SK-N-SH (cell line): ENCODE measurements around the gene PNPLA2. TPM values are rescaled to one million over a fixed set of nuclear protein-coding genes. Genes with fewer than 3 reads are reported as not detected.

Source experiments
- CTCF ChIA-PET: fragments of 300-600, 350-600 bp; formaldehyde crosslinking; extraction: SDS; loops from one replicate; lab custom pipeline; 2021; lab: Yijun Ruan, JAX
- POLR2A ChIA-PET: fragments of 350-600 bp; sonication (Branson Sonifier 250); formaldehyde crosslinking; extraction: SDS; loops from one replicate; lab custom pipeline; 2020; ENCODE audit warnings: antibody characterized with exemption, inconsistent platforms; lab: Yijun Ruan, JAX
- DNase-seq: peaks from one replicate; pipeline ENCODE4 v3.0.0; 2012
- H2AFZ ChIP-seq: fragments of 200-600 bp; sonication (generic); 2 replicates; pipeline ENCODE4 v1.8.1; 2016; ENCODE audit warnings: antibody characterized with exemption, mild to moderate bottlenecking, low read depth
- H3F3A ChIP-seq: fragments of 200-600 bp; sonication (generic); replicated peaks from 2 replicates; pipeline ENCODE3; 2016; ENCODE audit warnings: antibody characterized with exemption, mild to moderate bottlenecking; ENCODE audit not compliant: insufficient read depth
- H3K27ac ChIP-seq, 2 experiments: fragments of 200-500 bp in 1 of 2; fragments of 200-600 bp in 1 of 2; sonication (Bioruptor generic) in 1 of 2; sonication (generic), shearing (Covaris generic) in 1 of 2; 2 replicates each; pipeline versions ENCODE4 v1.5.1 to v1.6.1; 2014 to 2016; ENCODE audit warnings: low read depth in 2 of 2, inconsistent platforms in 1 of 2, low read length in 1 of 2, mild to moderate bottlenecking in 1 of 2, mixed read lengths in 1 of 2
- H3K27me3 ChIP-seq: fragments of 200-600 bp; sonication (generic), shearing (Covaris generic); 2 replicates; pipeline ENCODE4 v1.6.1; 2016; ENCODE audit warnings: mixed run types; ENCODE audit not compliant: insufficient read depth
- H3K36me3 ChIP-seq, 2 experiments: fragments of 200-500 bp in 1 of 2; fragments of 200-600 bp in 1 of 2; sonication (Bioruptor generic) in 1 of 2; sonication (generic) in 1 of 2; replicated peaks in 1 of 2; 2 replicates each; pipeline versions ENCODE3 to v1.5.1; 2014 to 2016; ENCODE audit warnings: low read length in 1 of 2, mild to moderate bottlenecking in 1 of 2; ENCODE audit not compliant: insufficient read depth in 2 of 2, control insufficient read depth in 1 of 2
- H3K4me1 ChIP-seq, 2 experiments: fragments of 200-500 bp in 1 of 2; fragments of 200-600 bp in 1 of 2; sonication (Bioruptor generic) in 1 of 2; sonication (generic), shearing (Covaris generic) in 1 of 2; 2 replicates each; pipeline versions ENCODE4 v1.5.1 to v1.6.1; 2014 to 2016; ENCODE audit warnings: low read depth in 1 of 2, low read length in 1 of 2, mixed run types in 1 of 2; ENCODE audit not compliant: insufficient read depth in 2 of 2, control insufficient read depth in 1 of 2
- H3K4me2 ChIP-seq: fragments of 200-600 bp; sonication (generic), shearing (Covaris generic); 2 replicates; pipeline ENCODE4 v1.6.1; 2017; ENCODE audit warnings: mixed run types
- H3K4me3 ChIP-seq, 2 experiments: fragments of 200-500 bp in 1 of 2; fragments of 200-600 bp in 1 of 2; sonication (Bioruptor generic) in 1 of 2; sonication (generic), shearing (Covaris generic) in 1 of 2; 2 replicates each; pipeline versions ENCODE4 v1.5.1 to v1.8.1; 2014 to 2016; ENCODE audit warnings: low read depth in 2 of 2, inconsistent platforms in 1 of 2, low read length in 1 of 2, mild to moderate bottlenecking in 1 of 2, mixed read lengths in 1 of 2, moderate library complexity in 1 of 2
- H3K79me2 ChIP-seq: fragments of 200-600 bp; sonication (generic); 2 replicates; pipeline ENCODE4 v1.8.1; 2017; ENCODE audit warnings: mild to moderate bottlenecking; ENCODE audit not compliant: insufficient read depth
- H3K9ac ChIP-seq: fragments of 200-600 bp; sonication (generic); 2 replicates; pipeline ENCODE4 v1.6.1; 2017; ENCODE audit warnings: mixed run types
- H3K9me2 ChIP-seq: fragments of 200-600 bp; sonication (generic); 2 replicates; pipeline ENCODE4 v1.6.1; 2017; ENCODE audit warnings: mixed run types
- H3K9me3 ChIP-seq: fragments of 200-600 bp; sonication (generic); 2 replicates; pipeline ENCODE4 v1.6.1; 2017; ENCODE audit warnings: mixed run types, mild to moderate bottlenecking, moderate library complexity
- H4K20me1 ChIP-seq: fragments of 200-600 bp; sonication (generic); 2 replicates; pipeline ENCODE4 v1.6.1; 2017; ENCODE audit warnings: mild to moderate bottlenecking, mixed run types; ENCODE audit not compliant: insufficient read depth
- CHD2 ChIP-seq: fragments of 150-350 bp; IDR thresholded peaks from 2 replicates; pipeline ENCODE4 v1.6.1; 2018; ENCODE audit warnings: low read length; ENCODE audit not compliant: partially characterized antibody
- FOXJ3 ChIP-seq: sonication (generic); formaldehyde crosslinking; IDR thresholded peaks from 2 replicates; pipeline ENCODE4 v1.5.1; 2020; ENCODE audit warnings: mild to moderate bottlenecking, missing genetic modification reagents
- GABPA ChIP-seq: IDR thresholded peaks from 2 replicates; pipeline ENCODE4 v1.4.0; 2012; ENCODE audit warnings: low read depth, mild to moderate bottlenecking
- GATA2 ChIP-seq: sonication (generic); formaldehyde crosslinking; IDR thresholded peaks from 2 replicates; pipeline ENCODE4 v1.5.0; 2020; ENCODE audit warnings: mild to moderate bottlenecking, missing genetic modification reagents
- MXI1 ChIP-seq: IDR thresholded peaks from 2 replicates; pipeline ENCODE4 v1.6.1; 2012; ENCODE audit warnings: mild to moderate bottlenecking, low read depth, low read length, improper control_type of control experiment
- NFIC ChIP-seq: IDR thresholded peaks from 2 replicates; pipeline ENCODE4 v1.4.0; 2012; ENCODE audit warnings: borderline replicate concordance
- NRF1 ChIP-seq: IDR thresholded peaks from 2 replicates; pipeline ENCODE4 v1.6.1; 2012; ENCODE audit warnings: low read depth, mild to moderate bottlenecking, low read length
- POLR2AphosphoS5 ChIP-seq: IDR thresholded peaks from 2 replicates; pipeline ENCODE4 v1.6.1; 2012; ENCODE audit warnings: low read depth, low read length
- RFX5 ChIP-seq: IDR thresholded peaks from 2 replicates; pipeline ENCODE4 v1.6.1; 2012; ENCODE audit warnings: mild to moderate bottlenecking, improper control_type of control experiment, low read length
- RXRA ChIP-seq: IDR thresholded peaks from 2 replicates; pipeline ENCODE4 v1.4.0; 2012; ENCODE audit warnings: low read depth, mild to moderate bottlenecking, borderline replicate concordance
- SMC3 ChIP-seq: IDR thresholded peaks from 2 replicates; pipeline ENCODE4 v1.6.1; 2012; ENCODE audit warnings: low read depth, low read length, improper control_type of control experiment
- TCF12 ChIP-seq: IDR thresholded peaks from 2 replicates; pipeline ENCODE4 v1.4.0; 2012
- TEAD4 ChIP-seq: IDR thresholded peaks from 2 replicates; pipeline ENCODE4 v1.4.0; 2012; ENCODE audit warnings: mild to moderate bottlenecking, borderline replicate concordance; ENCODE audit not compliant: insufficient read depth
- WGBS: methylation state at CpG from one replicate; pipeline ENCODE4 v1.1.6; 2017; ENCODE audit warnings: low lambda C conversion rate; 5-methylcytosine and 5-hydroxymethylcytosine counted together
- polyA plus RNA-seq, 3 experiments: library from polyadenylated mRNA; depleted of rRNA; stranded (reverse); fragments of >200 nt; gene quantifications; 2 replicates each; pipeline ENCODE4 v1.2.3, GENCODE V29; 2012
- TF ChIP-seq, protein P1 (sequence below): IDR thresholded peaks from 2 replicates; pipeline ENCODE4 v1.4.0; 2012; ENCODE audit warnings: low read depth
- TF ChIP-seq, protein P2 (sequence below): IDR thresholded peaks from 2 replicates; pipeline ENCODE4 v1.4.0; 2012; ENCODE audit warnings: low read depth, borderline replicate concordance

PNPLA2 gene
- polyA plus RNA-seq, 1 of the 3 experiments (the other 2 are of a cell fraction), result 60.3 TPM

DNA sequence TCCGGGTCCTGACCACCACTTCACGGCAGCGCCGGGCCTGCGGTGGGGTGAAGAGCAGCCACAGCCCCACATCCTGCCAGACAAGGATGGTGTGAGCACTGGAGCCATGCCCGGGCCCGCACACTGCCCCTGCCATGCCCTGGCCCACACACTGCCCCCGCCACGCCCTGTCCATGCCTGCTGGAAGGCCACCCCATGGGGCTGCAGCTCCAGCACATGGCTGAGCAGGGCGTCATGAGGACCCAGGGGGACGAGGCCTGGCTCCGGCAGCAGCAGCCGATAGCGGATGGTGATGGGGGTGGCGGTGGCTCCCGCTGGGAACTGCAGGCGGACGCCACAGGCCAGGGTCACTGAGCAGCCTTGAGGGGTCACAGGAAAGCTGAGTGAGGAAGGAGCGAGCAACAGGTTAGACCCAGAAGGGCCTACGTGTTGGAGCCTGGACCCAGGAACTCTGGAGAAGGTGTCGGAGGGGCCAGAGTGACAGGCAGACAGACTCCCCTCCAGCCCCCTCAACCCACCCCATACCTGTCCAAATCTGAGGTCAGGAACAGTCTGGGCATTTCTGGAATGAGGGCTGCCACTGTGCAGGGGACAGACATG, 16.6 kb upstream of the PNPLA2 start:
- H3K79me2 ChIP-seq, result peaks cover 32% of the 10 kb centered on the region; the same call in 1 of the 2 replicates
- H4K20me1 ChIP-seq, result no peaks in the 10 kb centered on the region
- H2AFZ ChIP-seq, result no peak overlapping the region
- CTCF ChIA-PET, result interaction anchor here (2.9 kb wide), 1 partner anchor 19 kb away, joined by 13 read pairs; no protein-coding TSS in a partner anchor
- no peak overlapping the region for H3K9ac ChIP-seq
- H3K4me1 ChIP-seq, result peaks cover 6 to 18% of the 10 kb centered on the region in 2 experiments; a peak in 2 of 4 replicates
- WGBS, result 97% methylated on average over 12 of the region's 21 CpGs
- no peak overlapping the region for H3K27ac ChIP-seq
- H3K9me2 ChIP-seq, result no peaks in the 10 kb centered on the region
- H3K27me3 ChIP-seq, result no peaks in the 10 kb centered on the region
- POLR2A ChIA-PET, result no interaction called here
- H3K9me3 ChIP-seq, result no peaks in the 10 kb centered on the region
- no peak for TF ChIP-seq SMC3
- TF ChIP-seq, protein P1, sequence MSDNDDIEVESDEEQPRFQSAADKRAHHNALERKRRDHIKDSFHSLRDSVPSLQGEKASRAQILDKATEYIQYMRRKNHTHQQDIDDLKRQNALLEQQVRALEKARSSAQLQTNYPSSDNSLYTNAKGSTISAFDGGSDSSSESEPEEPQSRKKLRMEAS, result no peak
- TF ChIP-seq POLR2AphosphoS5, result no peak
- no peak for TF ChIP-seq RXRA
- no peak for TF ChIP-seq TCF12
- TF ChIP-seq RFX5, result no peak
- no peak for TF ChIP-seq NRF1
- no peak for TF ChIP-seq NFIC
- TF ChIP-seq FOXJ3 (CRISPR knock-in tag), result no peak
- H3K36me3 ChIP-seq, result peaks cover 0 to 38% of the 10 kb centered on the region in 2 experiments
- peaks cover 14% of the 10 kb centered on the region for H3F3A ChIP-seq
- H3K4me3 ChIP-seq, result no peak overlapping the region
- no peak for DNase-seq
- H3K4me2 ChIP-seq, result no peak overlapping the region

DNA sequence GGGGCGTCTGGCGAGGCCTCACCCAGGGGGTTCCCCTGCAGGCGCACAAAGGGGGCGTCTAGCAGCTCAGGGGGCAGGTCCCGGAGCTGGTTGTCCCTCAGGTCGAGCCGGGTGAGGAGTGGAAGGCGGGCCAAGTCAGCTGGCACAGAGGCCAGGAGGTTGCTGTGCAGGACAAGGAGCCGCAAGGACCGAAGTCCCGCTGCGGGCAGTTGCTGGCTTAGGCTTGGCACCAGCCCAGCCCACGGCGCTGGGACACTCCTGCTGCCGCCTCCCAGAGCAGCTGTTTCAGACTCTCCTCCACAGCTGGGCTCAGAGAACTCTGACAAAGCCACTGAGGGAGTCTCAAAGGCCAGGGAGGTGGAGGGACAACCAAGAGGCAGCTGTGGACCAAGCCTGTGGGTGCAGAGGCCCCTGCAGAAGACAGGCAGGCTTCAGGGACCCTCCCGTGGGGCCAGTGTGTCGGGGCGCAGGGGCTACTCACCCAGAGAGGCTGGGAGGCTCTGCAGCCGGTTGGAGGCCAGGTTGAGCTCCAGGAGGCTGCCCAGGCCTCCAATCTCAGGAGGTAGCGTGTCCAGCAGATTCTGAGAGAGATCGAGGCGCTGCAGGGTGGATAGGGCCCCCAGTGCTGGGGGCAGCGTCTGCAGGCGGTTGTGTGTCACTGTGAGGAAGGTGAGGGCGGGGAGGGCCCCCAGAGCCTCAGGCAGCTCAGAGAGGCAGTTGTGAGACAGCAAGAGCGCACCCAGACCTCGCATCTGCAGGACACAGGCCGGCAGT, 15.8 kb upstream of the PNPLA2 start:
- H4K20me1 ChIP-seq, result no peaks in the 10 kb centered on the region
- H3K9me2 ChIP-seq, result no peaks in the 10 kb centered on the region
- no peak overlapping the region for H3K9ac ChIP-seq
- H3K4me2 ChIP-seq, result peak overlapping the region; percentile 94; the same call in 1 of the 2 replicates
- ChIA-PET POLR2A (interaction anchor here (2.0 kb wide), 1 partner anchor 8 kb away, joined by 8 read pairs; no protein-coding TSS in a partner anchor), CTCF (interaction anchor here (0.8 to 2.9 kb wide), 2 partner anchors 16 to 20 kb away, joined by 4 to 13 read pairs; partner anchors contain the start of gene PNPLA2)
- H3K27me3 ChIP-seq, result no peaks in the 10 kb centered on the region
- WGBS, result 94% methylated on average over 8 of the region's 28 CpGs
- H3K27ac ChIP-seq, result no peak overlapping the region
- TF ChIP-seq CHD2 (no peak), RFX5 (no peak), GATA2 (CRISPR knock-in tag) (no peak), NRF1 (no peak), MXI1 (no peak), POLR2AphosphoS5 (no peak), GABPA (no peak), RXRA (no peak), NFIC (no peak), TEAD4 (no peak)
- TF ChIP-seq, protein P2, sequence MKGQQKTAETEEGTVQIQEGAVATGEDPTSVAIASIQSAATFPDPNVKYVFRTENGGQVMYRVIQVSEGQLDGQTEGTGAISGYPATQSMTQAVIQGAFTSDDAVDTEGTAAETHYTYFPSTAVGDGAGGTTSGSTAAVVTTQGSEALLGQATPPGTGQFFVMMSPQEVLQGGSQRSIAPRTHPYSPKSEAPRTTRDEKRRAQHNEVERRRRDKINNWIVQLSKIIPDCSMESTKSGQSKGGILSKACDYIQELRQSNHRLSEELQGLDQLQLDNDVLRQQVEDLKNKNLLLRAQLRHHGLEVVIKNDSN, result no peak
- TF ChIP-seq, protein P1, result no peak
- H3K4me3 ChIP-seq, result no peak overlapping the region
- peaks cover 40% of the 10 kb centered on the region for H3K79me2 ChIP-seq
- H2AFZ ChIP-seq, result no peak overlapping the region
- peaks cover 6 to 18% of the 10 kb centered on the region in 2 experiments; a peak in 2 of 4 replicates for H3K4me1 ChIP-seq
- DNase-seq, result no peak
- H3K9me3 ChIP-seq, result no peaks in the 10 kb centered on the region
- peaks cover 9% of the 10 kb centered on the region for H3F3A ChIP-seq
- peaks cover 0 to 38% of the 10 kb centered on the region in 2 experiments for H3K36me3 ChIP-seq
